ENCODE results near the gene SUV39H2.
"Not testable (repeated sequence)": the region's sequence is repeated elsewhere in the genome, so short reads cannot be mapped to it uniquely, and the experiment has no call there.

DNA sequence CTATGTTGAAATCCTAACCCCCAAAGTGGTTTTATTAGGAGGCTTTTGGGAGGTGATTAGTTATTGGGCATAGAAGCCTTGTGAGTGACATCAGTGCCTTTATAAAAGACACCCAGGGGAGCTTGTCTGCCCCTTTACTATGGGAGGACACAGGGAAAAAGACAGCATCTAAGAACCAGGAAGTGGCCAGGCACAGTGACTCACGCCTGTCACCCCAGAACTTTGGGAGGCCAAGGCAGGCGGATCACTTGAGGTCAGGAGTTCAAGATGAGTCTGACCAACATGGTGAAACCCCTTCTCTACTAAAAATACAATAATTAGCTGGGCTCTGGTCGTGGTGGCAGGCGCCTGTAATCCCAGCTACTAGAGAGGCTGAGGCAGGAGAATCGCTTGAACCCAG is 60.3 kb downstream of the SUV39H2 start:
- TF ChIP-seq, protein P1, sequence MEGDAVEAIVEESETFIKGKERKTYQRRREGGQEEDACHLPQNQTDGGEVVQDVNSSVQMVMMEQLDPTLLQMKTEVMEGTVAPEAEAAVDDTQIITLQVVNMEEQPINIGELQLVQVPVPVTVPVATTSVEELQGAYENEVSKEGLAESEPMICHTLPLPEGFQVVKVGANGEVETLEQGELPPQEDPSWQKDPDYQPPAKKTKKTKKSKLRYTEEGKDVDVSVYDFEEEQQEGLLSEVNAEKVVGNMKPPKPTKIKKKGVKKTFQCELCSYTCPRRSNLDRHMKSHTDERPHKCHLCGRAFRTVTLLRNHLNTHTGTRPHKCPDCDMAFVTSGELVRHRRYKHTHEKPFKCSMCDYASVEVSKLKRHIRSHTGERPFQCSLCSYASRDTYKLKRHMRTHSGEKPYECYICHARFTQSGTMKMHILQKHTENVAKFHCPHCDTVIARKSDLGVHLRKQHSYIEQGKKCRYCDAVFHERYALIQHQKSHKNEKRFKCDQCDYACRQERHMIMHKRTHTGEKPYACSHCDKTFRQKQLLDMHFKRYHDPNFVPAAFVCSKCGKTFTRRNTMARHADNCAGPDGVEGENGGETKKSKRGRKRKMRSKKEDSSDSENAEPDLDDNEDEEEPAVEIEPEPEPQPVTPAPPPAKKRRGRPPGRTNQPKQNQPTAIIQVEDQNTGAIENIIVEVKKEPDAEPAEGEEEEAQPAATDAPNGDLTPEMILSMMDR (IDR thresholded peaks at IDR 0.05; ENCODE audit: poor library complexity, severe bottlenecking), result not testable (repeated sequence)
- TF ChIP-seq MXI1 (conservative IDR thresholded peaks at IDR 0.05; ENCODE audit: poor library complexity, severe bottlenecking); EP300 (conservative IDR thresholded peaks at IDR 0.05; ENCODE audit: poor library complexity, severe bottlenecking); EZH2 (IDR thresholded peaks at IDR 0.05; ENCODE audit: borderline replicate concordance, insufficient read depth, low read length, poor library complexity, severe bottlenecking): not testable (repeated sequence)

Measured in neural cell (in vitro differentiated cells).